ENCODE measurements around the gene ZBP1.

The ZBP1 gene

DNA sequence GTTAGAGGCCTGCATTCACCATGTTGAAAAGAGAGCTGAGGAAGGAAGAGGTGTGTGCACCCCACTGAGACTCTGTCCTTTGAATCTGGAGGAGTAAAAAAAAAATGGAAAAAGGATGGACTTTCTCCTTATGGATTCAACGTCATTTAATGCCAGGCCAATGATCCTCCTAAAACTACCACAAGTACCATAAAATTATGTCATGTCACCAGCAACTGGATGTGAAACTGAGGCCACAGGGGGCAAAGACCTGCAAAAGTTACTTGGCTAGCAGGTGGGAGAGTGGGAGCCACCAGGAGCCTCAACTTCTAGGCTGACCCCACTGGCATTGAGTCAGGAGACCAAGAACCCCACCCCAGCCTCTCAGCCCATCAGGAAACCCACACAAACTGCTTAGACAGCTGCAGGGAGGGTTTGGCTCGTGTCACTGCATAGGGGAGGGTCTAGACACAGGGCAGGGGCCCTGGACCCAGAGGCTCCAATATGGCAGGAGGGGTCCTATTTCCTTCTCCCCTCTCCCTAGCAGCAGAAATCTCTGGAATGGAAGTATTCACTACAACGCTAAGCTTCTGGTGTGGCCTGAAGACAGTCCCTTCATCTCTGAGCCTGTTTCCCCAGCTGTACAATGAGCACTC lies 48.3 kb downstream of the ZBP1 start:
- DNase-seq (ENCODE audit: low spot score) = no peak

DNA sequence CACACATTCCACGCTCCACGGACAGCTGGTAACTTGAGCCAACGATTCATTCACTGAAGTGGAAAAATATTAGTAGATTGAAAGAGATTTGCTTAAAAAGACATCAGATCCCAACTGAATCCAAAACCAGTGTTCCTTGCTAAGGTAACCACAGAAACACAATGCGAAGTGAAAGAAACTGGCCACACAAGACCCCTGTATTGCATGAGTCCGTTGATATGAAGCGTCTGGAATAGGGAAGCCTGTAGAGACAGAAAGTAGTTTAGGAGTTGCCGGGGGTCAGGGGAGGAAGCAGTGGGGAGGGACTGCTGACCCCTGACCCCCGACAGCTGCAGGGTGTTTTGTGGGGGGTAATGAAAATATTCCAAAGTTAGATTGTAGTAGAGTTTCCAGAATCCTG lies 49.3 kb downstream of the ZBP1 start:
- DNase-seq (ENCODE audit: low spot score) = no peak

DNA sequence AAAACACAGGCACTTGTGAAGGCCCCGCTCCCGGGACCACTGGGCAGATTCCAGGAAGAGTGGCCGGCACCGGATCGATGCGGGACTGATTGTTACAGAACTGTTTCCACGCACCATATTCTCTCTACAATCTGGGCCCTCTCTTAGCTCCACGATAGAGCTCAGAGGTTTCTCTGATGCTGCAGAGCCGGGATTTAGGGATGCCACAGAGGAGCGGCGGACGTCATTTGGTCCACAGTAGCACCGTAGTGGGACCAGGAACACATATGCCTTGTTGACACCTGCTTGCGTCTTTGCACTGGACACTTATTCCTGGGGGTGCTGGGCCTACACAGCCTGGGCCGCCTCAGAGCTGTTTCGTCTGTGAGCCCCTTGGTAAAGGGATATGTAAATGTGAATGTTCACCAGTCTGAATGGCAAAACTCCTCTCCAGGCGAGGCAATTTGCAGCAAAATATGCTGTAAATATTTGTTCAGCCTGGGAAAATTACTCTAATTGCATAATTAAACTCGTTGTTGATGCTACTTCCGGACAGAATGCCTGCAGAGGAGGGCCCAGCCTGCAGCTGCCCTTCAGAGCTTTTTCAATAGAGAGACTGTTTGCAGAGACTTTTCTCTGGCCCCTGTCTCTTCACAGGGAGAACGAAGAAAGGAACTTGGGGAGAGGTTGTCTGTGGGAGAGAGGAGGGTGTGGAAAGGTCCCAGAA lies 49.9 kb downstream of the ZBP1 start:
- DNase-seq (ENCODE audit: low spot score) = no peak

- no peak for DNase-seq (ENCODE audit: low spot score)
Observed at GRCh38 chr20:57568960-57569359, 51.3 kb downstream of the ZBP1 start.

DNA sequence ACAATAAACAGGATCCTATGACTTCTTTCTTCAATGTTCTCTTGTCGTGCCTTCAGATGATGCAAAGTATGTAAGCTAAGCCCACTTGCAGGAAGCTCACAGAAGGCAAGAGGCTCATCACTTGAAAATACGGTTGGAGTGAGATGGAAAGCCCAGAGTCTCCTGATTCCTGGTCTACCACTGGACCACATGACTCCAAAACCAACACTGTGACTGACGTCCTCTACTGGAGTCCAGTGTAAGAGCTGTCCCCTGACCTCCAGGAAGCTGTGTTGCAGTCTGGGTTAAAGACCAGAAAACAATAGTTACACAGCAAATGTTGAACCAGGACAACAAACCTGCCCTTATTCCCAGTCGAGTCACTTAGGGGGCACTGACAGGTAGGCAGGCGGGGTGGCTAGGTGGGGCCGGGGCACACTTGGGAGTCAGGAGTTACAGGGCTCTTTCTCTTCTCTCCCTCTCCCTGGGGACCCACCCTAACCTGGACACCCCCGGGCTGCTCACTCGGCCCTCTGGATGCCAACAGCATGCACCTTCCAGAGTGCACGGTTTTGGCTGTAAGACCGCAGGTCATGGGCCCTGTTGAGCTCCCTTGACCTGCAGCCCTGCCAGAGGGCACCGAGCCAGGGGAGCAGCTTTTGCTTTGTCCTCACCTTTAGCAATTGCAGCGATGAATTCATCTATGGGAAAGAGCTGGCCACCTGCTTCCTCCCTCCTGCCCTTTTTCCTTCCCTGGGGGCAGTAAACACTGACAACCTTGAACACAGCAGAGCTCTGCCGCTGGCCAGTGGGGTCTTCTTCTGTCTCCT lies 51.9 kb downstream of the ZBP1 start:
- no peak for DNase-seq (ENCODE audit: low spot score)

- no peak for DNase-seq (ENCODE audit: low spot score)
Observed at GRCh38 chr20:57567471-57568079, 52.7 kb downstream of the ZBP1 start.

- no peak for DNase-seq (ENCODE audit: low spot score)
Observed at GRCh38 chr20:57566803-57567459, 53.3 kb downstream of the ZBP1 start.

DNA sequence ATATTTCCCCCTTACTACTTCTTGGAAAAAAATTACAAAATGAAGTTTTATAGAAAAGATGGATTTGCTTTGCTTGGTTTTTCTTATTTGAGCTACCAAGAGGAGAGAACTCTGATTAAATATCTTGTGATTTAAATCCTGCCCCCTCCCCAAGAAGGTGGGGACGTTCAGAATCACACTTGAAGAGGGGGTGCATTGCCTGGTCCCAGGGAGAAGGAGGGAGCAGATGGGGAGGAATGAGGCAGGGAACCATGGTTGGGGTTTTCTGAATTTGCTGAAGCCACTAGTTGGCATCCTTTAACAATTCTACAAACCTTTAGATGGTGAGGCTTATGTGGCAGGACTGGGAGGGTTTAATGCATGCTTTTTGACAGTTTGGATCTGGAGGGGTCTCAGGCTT lies 53.8 kb downstream of the ZBP1 start:
- DNase-seq (ENCODE audit: low spot score) = no peak

GRCh38 chr20:57564951-57565642 lies 55.1 kb downstream of the ZBP1 start:
- DNase-seq (ENCODE audit: low spot score) = no peak

GRCh38 chr20:57564180-57564802 lies 55.9 kb downstream of the ZBP1 start:
- DNase-seq (ENCODE audit: low spot score) = no peak

GRCh38 chr20:57563522-57563921 lies 56.7 kb downstream of the ZBP1 start:
- DNase-seq (ENCODE audit: low spot score) = no peak

DNA sequence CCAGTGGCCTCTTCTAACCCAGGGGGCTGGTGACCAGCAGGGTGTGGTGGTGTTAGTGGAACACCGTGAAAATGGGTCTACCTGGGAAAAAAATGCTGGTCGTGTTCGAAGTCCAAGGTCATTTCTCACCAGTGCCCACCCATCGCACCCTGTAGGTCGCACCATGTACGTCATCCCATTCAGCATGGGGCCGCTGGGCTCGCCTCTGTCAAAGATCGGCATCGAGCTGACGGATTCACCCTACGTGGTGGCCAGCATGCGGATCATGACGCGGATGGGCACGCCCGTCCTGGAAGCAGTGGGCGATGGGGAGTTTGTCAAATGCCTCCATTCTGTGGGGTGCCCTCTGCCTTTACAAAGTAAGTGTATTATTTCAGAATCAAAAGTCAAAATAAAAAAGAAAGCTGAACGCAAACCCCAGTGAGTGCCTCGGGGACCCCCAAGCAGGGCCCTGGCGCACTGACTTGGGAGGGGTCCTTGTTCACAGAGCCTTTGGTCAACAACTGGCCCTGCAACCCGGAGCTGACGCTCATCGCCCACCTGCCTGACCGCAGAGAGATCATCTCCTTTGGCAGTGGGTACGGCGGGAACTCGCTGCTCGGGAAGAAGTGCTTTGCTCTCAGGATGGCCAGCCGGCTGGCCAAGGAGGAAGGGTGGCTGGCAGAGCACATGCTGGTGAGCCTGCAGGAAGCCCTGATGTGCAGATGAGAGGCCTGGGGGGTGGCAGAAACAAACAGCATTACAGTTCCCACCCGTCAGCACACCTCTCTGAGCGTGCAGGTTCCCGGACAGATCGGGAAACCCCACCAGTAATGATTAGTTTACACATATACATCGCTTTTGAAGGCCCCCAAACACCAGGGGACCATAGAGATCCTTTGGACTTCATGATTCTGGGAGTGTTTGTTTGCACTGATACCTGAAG lies 57.4 kb downstream of the ZBP1 start:
- DNase-seq (ENCODE audit: low spot score) = no peak

GRCh38 chr20:57561356-57562279 lies 58.6 kb downstream of the ZBP1 start:
- no peak for DNase-seq (ENCODE audit: low spot score)

GRCh38 chr20:57560554-57561355 lies 59.5 kb downstream of the ZBP1 start, which contains the start of gene PCK1:
PCK1 (plus strand) TSS chr20:57561110; CDS start chr20:57561412, 302 bp downstream.
- DNase-seq (ENCODE audit: low spot score) = no peak

DNA sequence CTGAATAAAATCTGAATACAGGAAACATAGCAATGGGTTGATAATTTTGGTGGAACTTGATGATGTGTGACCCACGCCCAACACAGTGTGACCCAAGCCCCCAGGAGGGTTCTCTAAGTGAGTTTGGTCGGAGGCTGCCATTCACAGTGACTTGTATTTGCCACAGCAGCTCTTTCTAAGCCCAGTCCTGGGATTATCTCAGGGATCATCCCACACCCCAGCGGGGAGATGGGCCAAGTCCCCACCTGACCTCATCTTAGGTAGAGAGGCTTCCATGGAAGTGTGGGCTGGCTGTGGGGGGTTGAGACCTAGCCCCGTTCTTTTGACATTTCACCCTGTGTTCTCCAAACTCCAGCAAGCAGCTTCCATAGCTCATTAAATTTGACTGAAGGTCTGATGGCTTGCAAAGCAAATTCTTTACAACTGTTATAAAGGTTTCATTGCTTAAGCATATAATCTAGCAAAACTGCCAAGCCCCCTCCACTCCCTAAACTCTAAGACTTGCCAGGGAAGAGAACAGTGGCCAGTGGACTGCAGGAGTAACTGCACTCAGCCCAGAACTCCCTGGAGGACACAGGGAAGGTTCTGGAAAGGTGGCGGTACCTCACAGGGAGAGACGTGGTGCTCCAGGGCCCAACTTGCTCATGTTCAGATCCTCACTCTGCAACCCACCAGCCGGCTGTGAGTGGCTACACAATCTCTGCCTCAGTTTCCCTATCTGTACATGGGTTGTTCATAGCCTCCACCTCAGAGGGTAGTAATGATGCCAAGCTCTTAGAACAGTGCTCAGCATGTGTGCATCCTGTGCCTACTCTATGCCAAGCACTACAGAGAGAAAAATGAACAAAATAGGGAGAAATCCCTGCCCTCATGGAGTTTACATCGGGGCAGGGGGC lies 60.3 kb downstream of the ZBP1 start:
- no peak for DNase-seq (ENCODE audit: low spot score)

DNA sequence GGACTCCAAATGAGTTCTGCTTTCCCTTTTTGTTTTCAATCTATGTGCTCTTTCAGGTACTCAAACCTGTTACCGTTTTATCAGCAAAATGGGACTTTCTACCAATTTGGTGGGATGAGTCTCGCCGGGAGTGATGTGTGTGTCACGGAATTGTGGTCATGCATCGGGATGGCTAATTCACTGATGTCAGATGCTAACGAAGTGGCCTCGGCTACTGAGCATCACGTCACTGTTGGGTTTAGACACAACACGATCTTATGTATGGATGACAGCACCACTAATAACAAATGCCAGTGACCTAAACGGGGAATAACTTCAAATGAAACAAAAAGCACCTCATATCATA lies 61.0 kb downstream of the ZBP1 start:
- no peak for DNase-seq (ENCODE audit: low spot score)
